Gastrocnemius medialis (tissue), 4 donors: ENCODE measurements around the gene AUTS2.

Experiments
- POLR2A ChIP-seq, 2 donors: fragments of 450-650 bp; IDR thresholded peaks; one replicate each; pipeline ENCODE4 v1.6.1; 2017; ENCODE audit warnings: antibody characterized with exemption in 2 of 2, mild to moderate bottlenecking in 2 of 2, moderate library complexity in 2 of 2
- TF ChIP-seq, protein P1 (sequence below), 5 experiments: fragments of 450-650 bp in 3 of 5; fragments of 200-600 bp in 2 of 5; sonication (generic) in 2 of 5; IDR thresholded peaks in 4 of 5; conservative IDR thresholded peaks in 1 of 5; 1 replicate in 4 of 5; 2 replicates in 1 of 5; pipeline ENCODE4 v1.5.1; 2016 to 2019; ENCODE audit warnings: antibody characterized with exemption in 5 of 5, mild to moderate bottlenecking in 3 of 5, moderate library complexity in 3 of 5

GRCh38 chr7:70390251-70390650 lies 792.0 kb downstream of the AUTS2 start:
- TF ChIP-seq, protein P1, sequence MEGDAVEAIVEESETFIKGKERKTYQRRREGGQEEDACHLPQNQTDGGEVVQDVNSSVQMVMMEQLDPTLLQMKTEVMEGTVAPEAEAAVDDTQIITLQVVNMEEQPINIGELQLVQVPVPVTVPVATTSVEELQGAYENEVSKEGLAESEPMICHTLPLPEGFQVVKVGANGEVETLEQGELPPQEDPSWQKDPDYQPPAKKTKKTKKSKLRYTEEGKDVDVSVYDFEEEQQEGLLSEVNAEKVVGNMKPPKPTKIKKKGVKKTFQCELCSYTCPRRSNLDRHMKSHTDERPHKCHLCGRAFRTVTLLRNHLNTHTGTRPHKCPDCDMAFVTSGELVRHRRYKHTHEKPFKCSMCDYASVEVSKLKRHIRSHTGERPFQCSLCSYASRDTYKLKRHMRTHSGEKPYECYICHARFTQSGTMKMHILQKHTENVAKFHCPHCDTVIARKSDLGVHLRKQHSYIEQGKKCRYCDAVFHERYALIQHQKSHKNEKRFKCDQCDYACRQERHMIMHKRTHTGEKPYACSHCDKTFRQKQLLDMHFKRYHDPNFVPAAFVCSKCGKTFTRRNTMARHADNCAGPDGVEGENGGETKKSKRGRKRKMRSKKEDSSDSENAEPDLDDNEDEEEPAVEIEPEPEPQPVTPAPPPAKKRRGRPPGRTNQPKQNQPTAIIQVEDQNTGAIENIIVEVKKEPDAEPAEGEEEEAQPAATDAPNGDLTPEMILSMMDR (IDR thresholded peaks at IDR 0.05 in 4 of 5, conservative IDR thresholded peaks at IDR 0.05 in 1 of 5) = no peak
- no peak for TF ChIP-seq POLR2A (IDR thresholded peaks at IDR 0.05)
